ENCODE data around the gene GPR142.

DNA sequence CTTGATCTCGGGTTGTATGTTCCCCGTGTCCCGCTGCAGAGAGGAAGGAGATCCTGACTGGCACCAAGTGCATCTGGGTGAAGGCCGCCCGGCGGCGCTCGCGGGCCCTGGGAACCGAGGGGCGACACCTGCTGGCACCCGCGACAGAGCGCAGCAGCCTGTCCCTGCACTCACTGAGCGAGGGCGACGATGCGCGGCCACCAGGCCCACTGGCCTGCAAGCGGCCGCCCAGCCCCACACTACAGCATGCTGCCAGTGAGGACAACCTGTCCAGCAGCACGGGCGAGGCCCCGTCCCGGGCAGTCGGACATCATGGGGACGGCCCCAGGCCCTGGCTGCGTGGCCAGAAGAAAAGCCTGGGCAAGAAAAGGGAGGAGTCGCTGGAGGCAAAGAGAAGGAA lies 13.2 kb upstream of the GPR142 start:
- no peak for TF ChIP-seq POLR2A (IDR thresholded peaks at IDR 0.05; ENCODE audit: low read depth, low read length)
- TF ChIP-seq POLR2AphosphoS5 (IDR thresholded peaks at IDR 0.05; ENCODE audit: low read depth, low read length) = no peak
- no peak for TF ChIP-seq TAF1 (IDR thresholded peaks at IDR 0.05; ENCODE audit: borderline replicate concordance, low read depth, low read length)

All from GM12892 (cell line).